Measurements from ENCODE around the gene OR4E2.

DNA sequence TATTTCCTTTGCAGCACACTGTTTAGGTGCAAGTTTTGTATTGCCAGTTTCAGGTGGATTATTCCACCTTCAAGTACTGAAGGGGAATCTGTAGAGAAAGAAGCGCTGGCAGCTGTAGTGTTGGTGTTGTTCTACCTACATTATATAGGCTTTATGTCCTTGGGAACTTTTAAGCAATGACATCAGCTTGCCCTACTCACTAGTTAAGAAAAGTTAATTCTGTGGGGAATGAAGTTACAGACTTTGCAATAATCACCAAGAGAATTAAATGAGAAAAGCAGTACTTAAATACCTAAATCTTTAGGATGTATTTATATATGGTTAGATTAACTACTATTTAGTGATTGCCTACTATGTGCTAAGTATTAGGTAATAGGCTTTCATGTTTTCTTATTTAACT is 20.1 kb downstream of the OR4E2 start, which contains the start of gene OR4E1:
- TF ChIP-seq CTCF (IDR thresholded peaks at IDR 0.05) (no peak), POLR2A (IDR thresholded peaks at IDR 0.05) (no peak), EP300 (IDR thresholded peaks at IDR 0.05) (no peak)
